Testis (tissue), 2 donors: Measurements from ENCODE around the gene DNAH9.

Source experiments
- POLR2A ChIP-seq: fragments of 450-650 bp; IDR thresholded peaks from one replicate; pipeline ENCODE4 v1.6.1; 2017; ENCODE audit warnings: antibody characterized with exemption, mild to moderate bottlenecking, moderate library complexity
- TF ChIP-seq, protein P1 (sequence below), 3 experiments: fragments of 450-650 bp in 2 of 3; fragments of 200-600 bp in 1 of 3; sonication (generic) in 1 of 3; IDR thresholded peaks; one replicate each; pipeline ENCODE4 v1.5.1; 2016 to 2019; ENCODE audit warnings: antibody characterized with exemption in 3 of 3, mild to moderate bottlenecking in 2 of 3, moderate library complexity in 1 of 3

DNA sequence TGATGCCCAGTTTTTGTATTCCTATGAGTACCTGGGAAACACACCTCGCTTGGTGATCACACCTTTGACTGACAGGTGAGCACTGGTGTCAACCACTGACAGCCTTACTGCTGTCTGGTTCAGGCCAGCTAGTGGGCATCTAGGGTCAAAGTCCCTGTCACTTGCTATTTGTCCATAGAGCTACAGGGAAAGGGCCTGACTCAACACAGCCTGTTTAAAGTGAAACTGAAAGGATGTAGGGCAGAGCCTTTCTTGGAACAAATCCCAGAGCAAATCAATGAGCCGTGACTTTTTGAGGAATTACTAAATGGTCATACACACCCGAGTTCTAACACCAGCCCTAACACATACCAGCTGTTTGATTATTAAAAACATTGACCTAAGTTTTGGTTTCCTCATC, 106.8 kb downstream of the DNAH9 start:
- TF ChIP-seq, protein P1, sequence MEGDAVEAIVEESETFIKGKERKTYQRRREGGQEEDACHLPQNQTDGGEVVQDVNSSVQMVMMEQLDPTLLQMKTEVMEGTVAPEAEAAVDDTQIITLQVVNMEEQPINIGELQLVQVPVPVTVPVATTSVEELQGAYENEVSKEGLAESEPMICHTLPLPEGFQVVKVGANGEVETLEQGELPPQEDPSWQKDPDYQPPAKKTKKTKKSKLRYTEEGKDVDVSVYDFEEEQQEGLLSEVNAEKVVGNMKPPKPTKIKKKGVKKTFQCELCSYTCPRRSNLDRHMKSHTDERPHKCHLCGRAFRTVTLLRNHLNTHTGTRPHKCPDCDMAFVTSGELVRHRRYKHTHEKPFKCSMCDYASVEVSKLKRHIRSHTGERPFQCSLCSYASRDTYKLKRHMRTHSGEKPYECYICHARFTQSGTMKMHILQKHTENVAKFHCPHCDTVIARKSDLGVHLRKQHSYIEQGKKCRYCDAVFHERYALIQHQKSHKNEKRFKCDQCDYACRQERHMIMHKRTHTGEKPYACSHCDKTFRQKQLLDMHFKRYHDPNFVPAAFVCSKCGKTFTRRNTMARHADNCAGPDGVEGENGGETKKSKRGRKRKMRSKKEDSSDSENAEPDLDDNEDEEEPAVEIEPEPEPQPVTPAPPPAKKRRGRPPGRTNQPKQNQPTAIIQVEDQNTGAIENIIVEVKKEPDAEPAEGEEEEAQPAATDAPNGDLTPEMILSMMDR (IDR thresholded peaks at IDR 0.05): no peak
- no peak for TF ChIP-seq POLR2A
